GM21737 (cell line): ENCODE results near the gene TPP2.

Source experiments
- ATAC-seq: cut with Tn5 transposase; IDR thresholded peaks from one replicate; pipeline ENCODE4 v1.9.1; 2021; ENCODE audit warnings: mild to moderate bottlenecking, moderate library complexity; ENCODE audit not compliant: unreplicated experiment

The TPP2 gene

DNA sequence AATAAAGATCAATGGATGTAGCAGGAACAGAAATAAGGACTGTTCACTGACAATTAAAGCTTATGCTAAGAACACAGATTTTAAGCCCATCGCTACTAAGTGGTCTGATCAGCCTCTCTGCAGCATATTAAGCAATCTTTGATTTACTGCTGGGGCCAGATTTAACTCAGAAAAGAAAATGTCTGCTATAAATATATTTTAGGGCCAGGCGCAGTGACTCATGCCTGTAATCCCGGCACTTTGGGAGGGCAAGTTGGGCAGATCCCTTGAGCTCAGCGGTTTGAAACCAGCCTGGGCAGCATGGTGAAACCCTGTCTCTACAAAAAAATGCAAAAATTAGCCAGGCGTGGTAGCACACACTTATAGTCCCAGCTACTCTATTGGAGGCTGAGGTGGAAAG is 55.1 kb downstream of the TPP2 start:
- no peak for ATAC-seq

DNA sequence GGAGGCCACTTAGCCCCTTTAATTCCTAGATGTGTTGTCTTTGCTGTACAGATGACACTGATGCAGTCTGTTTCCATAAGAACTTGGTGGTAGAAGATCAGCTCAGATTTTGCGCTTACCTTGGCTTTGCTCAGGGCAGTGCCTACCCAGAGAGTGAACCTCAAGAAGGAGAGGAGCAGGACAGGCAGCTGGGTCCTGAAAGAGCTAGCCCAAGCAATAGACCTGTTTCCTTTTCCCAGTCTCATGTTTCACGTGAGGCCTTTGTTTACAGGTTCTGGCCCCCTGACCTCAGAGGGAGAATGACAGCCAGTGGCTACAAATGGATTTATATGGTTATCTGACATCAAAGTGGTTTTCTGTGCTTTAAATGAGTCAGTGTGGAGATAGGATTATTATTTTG is 58.0 kb downstream of the TPP2 start:
- no peak for ATAC-seq

DNA sequence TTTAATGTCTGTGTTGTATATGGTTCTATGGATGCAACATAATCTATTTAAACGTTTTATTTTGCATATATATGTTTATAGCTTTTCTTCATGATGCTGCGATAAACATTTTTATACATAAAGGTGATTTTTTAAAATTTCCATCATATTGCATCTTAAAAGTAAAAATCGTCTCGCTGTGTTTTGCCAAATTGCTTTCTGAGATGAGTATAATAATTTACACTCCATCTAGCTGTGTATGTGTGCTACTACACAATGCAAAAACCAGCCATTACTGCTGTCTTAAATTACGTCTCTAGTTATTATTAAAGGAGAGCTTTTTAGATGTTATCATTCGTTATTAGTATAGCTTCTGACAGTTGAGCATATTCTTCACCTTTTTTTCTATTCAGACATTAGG is 60.8 kb downstream of the TPP2 start:
- ATAC-seq = no peak

DNA sequence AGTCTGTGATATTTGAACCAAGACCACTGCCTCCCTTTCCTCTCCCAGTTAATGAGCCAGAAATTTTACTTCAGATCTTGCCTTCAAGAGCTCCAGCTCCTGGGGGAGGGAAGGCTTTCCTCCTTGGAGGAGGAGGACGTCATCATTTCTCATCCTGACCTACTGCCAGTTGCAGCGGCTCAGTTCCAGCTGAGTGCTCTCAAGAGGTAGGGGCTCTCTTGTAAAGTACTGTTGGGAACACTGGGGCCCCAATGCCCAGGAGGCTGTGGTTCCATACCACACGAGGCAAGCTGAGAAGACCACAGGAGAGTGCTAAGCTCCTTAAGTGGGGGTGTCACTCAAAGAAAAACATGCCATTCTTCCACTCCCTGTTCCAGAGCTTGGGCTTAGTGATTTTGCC is 61.9 kb downstream of the TPP2 start:
- no peak for ATAC-seq

DNA sequence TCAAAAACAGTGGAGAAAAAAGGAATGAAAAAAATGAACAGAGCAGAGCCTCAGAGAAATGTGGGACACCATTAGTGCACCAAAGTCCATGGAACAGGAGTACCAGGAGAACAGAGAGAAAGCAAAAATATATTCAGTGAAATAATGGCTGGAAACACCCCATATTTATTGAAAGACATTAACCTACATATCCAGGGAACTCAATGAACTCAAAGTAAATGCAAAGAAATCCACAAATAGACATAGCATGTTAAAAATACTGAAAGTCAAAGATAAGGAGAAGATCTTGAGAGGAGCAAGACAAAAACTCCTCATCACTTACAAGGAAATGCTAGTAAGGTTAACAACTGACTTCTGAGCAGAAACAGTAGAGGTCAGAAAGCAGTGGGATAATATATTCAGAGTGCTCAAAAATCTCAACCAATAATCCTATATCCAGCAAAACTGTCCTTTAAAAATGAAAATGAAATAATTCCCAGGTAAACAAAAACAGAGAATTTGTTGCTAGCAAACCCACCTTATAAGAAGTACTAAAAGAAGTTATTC is 62.5 kb downstream of the TPP2 start:
- no peak for ATAC-seq

DNA sequence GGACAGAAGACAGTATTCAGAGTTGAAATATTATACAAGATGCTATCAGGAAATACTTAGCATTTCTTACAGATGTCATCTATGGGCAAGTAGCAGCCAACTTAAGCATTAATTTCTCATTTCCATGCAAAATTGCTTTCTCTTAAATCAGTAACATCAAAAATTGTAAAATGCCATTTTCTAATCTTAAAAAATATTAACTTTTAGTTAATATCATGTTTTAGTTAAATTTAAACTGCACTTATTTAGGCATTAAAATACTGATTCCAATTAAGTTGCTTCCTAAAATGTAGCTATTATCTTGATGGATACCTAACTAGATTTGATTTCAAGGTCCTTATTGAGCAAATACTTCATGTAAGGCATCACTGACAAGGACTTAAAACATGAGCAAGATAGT is 70.2 kb downstream of the TPP2 start:
- ATAC-seq = no peak

DNA sequence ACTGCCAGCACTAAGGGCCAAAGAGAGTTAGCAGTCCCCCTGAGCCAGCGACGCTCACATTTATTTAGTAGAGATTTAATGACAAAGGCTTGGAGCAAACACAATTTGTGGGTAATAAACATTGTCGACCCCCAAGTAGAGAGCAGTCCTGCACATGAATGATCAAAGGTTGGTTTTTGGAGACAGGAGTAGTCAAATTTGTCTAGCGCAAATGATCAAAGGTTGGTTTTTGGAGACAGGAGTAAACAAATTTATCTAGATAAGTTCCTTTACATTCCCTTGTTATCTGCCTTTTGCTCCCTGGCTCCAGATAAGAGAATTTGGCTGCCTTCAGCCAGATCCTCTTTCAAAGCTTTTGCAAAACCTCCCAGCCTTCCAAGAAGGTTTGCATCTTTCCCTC is 71.1 kb downstream of the TPP2 start:
- no peak for ATAC-seq

DNA sequence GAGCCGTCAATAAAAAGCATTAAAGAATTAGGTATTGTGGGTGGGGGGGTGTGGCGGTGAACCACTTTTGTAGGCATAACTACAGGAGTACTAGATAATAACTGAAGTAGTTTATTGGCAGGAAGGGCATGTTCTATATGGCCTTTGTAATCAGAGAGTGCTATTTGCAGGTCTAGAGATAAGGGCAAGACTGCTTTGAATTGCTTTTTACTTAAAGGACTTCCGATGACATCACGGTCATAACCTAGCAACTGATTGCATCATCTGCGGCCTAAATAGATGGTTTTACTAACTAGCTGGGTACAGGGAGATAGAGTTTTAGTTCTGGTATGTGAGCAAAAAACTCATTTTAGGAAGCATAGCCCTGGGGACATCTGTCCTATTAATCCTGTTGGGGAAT is 73.3 kb downstream of the TPP2 start:
- ATAC-seq = no peak

DNA sequence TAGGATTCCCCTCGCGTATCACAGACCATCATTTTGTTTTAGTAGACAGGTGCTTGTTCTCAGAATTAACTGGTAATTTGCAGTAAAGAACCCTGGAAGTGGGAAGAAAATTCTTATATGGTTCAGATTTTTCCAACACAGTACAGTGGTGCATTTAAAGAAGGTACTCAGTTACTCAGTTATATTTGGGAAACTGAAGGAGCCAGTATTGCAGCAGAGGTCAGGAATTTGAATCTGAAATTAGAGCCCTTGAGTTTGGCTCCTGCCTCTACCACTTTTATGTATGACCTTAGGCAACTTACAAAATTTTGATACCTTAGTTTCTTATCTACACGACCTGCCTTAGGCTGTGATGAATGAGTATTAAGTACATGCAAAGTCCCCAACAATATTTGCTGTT is 78.3 kb downstream of the TPP2 start:
- ATAC-seq = no peak

DNA sequence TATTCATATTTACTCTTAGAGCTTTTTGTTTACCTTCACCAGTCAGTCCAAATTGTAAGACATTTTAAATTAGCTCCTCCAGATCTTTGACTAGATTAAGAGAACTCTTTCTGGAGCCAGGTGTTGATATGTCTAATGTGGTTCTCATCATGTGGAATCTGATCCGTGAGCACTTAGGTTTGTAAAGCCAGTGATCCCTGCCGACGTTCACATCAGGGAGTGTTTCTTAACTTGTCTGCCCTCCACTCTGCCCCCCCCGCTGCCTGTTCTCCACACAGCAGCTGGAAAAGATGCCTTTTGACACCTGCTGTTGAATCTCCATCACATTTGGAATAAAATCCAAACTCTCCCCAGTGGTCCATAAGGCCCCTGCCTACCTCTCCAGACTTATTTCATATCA is 80.3 kb downstream of the TPP2 start:
- no peak for ATAC-seq

DNA sequence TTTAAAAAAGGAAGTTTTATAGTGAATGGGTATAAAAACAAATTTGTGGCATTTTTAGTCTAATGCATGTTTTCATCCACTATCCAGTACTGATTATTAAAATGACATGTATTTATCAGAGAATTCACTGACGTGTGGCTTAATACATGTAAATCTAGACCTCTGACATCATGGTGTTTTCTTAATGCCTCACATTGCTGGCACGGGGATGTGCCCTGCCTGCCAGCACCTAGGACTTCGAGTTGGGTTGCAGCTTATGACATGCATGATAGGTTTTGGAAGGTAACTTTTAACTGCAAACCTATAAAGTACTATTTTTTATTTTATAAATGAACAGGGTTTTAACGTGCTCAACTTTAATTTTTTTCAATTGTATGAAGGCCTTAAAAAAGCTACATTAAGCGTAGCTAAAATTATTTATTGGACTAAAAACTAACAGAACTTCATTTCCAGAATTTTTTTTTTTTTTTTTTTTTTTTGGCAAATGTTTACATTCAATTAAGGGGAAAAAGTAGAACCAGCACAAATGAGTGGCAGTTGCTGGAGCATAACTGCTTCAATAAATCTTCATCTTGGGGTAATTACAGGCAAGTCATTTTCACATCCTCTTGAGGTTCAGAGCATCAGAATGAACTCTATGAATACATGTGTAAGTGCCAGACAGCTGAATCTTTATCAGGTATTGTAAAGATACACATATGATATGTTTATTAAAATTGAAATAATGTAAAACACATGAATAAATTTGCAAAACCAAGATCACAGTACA is 81.7 kb downstream of the TPP2 start:
- no peak for ATAC-seq

DNA sequence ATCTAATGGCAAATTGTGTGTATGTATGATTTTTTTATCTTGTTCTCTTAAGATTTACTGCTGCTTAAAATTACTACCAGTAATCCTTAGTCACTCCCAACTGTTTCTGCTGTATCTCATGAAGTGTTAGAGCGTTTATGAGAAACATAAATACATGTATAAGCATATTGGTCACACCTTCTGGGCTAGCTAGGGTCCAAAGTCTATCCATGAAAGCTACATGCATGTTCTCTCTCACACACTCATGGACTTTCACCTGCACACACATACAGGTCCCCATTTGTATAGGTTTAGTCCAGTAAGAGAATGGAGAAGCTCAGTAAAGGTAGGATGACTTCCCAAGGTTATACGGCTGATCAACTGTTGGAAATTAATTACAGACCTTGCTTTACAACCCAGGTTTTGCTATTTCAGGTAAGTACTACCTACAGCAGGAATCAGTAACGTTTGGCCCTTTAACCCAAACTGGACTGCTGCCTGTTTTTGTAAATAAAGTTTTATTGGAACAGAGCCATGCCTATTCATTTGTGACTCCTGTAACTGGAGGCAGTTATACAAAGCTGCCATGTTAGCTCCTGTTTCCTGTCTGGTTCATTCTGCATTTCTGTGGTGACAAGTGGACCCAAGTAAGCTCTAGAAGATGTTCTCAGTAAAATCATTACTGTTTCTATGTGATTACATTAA is 82.8 kb downstream of the TPP2 start:
- no peak for ATAC-seq

DNA sequence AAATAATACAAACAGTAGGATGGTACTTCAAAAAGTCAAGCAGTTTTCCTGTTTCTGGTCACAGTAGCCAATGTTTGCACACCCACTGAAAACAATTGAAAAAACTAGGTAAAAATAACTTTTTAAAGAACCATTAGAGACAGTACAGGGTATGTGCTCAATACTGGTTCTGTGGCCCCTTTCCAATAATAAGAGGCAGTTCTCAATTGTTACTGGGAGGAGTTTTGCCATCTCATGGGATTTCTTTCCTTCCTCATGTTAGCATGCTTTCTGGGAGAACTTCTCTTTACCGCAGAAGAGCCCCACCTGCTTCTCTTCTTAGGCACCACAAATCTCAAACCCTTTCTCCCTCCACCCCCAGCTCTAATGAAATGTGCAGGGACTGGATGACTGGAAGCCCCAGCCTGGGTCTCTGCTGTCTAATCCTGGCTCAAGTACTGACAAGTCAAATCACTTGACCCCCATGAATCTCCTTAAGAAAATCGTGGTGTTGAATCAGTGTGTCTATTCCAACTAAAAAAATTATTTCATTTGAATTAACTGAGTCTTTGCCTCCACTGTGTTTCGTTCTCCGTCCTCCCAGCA is 83.4 kb downstream of the TPP2 start:
- no peak for ATAC-seq

DNA sequence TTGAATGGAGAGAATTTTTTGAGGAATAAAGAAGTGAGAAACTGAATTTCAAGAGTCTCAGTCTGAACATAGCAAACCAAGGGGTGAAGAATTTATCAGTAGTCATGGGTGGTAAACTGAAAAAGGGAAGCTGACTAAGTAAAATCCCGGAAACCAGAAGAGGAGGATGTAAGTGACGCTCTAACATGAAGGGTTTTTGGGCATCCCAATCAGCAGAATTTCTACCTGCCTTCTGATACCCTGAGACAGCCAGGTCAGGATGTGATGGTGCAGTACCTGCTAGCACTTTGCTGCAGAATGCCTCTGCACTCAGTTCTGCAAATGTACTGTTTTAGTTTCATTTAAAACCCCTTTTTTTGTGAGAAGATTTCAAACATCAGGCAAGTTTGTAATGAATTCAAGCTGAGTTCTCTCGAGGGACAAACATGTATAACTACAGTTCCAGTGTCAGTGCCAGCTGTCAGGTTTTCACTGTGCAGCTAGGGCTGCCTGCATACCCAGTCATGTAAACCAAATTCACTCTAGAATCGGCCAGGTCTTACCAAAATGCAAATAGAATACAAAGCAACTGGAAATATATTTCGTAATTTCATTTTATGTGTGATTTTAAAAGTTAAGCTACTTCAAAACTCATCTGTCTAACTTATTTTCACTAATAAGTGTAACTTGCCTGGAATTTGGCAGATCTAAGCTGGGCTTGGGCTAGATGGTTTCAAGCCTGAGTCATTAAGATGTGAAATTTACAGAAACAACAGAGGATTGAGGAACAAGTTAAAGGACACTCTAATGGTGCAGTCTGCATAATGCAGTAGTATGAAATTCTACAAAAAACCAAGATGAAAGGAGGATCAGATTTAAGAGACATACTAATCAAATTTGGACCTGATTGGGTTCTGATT is 84.3 kb downstream of the TPP2 start:
- peak; percentile 47 for ATAC-seq

DNA sequence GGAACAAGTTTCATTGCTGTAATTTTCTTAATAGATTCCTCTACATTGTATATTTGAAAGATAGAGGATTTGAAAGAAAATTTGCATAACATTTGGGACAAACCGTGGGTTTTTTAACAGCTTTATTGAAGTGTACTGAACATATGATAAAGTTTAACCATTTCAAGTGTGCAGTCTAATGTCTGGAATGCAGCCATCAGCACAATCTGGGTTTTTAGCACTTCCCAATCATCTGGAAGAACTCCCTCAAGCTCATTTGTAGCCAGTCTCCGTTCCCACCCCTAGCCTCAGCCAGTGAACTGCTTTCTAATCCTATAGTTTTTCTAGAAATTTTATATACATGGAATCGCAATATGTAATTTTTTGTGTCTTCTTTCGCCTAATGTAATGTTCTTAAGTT is 85.4 kb downstream of the TPP2 start:
- no peak for ATAC-seq

DNA sequence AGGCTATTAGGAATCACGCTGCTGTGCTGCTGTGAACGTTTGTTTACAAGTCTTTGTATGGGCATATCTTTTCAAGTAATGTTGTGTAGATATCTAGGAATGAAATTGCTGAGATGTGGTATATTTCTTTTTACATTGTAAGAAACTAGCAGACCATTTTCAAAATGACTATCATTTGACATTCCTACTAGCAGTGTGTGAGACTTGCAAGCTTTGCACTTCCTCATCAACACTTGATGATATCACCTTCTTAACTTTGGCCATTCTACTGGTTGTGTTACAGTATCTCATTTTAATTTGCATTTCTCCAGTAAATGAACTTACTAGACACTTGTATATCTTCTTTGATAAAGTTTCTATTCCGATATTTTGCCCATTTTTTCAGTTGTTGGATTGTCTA is 85.9 kb downstream of the TPP2 start:
- ATAC-seq = no peak

DNA sequence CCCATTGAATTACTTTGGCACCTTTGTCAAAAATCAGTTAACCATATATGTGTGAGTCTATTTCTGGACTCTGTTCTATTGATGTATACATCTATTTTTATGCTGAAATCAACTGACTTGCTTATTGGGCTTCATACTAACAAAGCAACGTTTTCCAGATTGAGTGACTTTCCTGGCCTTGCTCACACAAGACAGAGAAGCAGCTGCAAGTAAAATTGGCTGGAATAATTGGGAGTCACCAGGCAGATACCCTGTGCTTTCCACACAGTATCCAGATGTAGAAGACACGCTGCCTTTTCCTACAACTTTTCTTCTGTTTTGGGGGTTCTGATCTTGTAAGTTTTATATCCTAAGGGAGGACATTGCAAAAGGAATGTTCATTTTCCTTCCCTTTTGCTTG is 86.9 kb downstream of the TPP2 start:
- no peak for ATAC-seq

DNA sequence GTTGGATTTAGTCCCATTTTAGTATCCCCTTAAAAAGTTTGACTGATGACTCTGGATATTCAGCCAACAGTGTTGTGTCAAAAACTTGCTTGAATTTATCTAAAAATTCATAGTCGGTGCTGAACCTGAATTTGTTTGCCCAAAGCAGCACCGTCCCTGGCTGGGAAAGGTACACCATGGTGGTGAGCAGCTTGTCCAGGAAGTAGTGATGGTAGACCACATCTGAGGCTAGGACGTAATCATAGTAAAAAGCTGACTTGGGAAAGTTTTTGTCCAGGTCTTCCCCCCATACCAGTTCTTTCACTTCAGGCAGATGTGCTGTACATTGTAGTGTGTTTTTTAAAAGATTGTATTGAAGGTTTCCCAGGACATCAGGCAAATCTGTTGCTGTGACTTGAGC is 89.2 kb downstream of the TPP2 start:
- ATAC-seq = no peak

DNA sequence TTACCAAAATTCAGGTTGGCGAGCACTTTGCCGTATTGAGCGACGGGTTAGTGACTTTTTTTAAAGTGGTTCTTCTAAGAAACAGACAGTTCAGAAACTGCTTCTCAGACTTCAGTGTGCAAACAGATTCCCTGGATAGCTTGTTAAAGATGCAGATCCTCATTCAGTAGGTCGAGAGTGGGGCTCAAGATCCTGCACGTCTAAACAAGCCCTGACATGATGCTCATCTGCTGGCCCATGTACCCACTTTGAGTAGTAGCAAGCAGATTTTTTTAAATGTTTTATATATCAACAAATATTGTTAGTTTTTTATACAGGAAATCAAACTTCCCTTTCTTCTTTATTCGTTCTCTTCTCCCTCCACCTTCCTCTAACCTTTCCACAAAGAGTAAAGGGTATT is 90.7 kb downstream of the TPP2 start:
- ATAC-seq = no peak

DNA sequence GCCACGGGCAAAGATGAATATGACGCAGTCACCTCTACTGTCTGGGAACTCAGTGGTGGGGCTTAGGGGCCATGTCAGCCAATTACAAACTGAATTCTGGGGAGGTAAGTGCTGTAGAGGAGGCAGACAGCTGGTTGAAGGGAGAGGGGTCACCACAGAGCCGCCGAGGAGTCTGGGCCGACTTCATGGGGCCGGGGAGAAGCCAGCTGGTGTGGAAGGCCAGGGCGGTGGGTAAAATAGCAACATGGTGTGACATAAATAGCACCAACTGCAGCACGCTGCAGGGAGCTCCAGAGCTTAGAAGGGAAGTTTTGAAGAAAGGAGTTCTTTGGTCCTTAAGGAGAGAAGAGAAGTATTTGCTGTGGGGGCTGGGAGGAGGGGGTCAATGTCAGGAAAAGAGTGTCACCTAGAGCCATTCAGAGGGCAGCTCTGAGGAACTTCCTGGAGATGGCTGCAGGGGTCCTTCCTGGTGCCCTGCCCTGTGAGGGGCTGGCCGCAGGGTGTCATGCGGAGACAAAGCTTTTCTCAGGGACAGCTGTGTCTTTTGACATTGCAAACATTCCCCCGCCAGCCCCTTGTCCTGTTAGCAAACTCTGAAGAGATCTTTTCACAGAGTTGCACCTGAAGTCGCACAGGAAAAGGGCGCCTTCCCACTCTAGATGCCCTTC is 91.7 kb downstream of the TPP2 start:
- no peak for ATAC-seq

DNA sequence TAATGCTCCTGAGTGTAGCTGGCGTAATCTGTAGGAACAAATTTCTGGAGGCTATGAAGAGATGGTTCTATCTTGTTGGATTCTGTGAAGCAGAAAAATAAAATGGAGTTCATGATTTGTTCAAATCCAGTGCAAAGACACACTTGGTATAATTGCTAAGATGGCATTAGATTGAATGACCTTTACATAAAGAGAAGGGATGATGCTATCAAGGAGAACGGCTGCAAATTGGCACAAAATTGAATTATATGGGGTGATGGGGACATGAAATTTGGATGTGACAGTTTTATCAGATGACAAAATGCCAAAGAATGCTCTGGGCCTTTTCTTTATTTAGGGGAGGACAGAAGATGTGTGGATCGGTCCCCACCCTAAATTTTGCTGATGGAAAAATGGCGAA is 94.1 kb downstream of the TPP2 start:
- ATAC-seq = no peak
